Kidney (tissue), 14 donors: ENCODE measurements around the gene DENND6B. TPM values are rescaled to one million over a fixed set of nuclear protein-coding genes. Genes with fewer than 3 reads are reported as not detected.
"Not testable (repeated sequence)": the region's sequence is repeated elsewhere in the genome, so short reads cannot be mapped to it uniquely, and the experiment has no call there.

ENCODE experiments used
- DNase-seq, 5 donors: peaks; one replicate each; pipeline ENCODE4 v3.0.0-alpha.2; 2013 to 2020
- FAIRE-seq: peaks from 2 replicates; lab custom pipeline; 2012; peaks lifted over from hg19 to GRCh38; lab: Jason Lieb, UNC
- H3K27ac ChIP-seq, 2 donors: one replicate each; pipeline ENCODE4 v1.7.0; 2013; ENCODE audit warnings: low read depth in 2 of 2, low read length in 2 of 2, inconsistent platforms in 1 of 2
- H3K27me3 ChIP-seq: one replicate; pipeline ENCODE4 v1.7.1; 2013; ENCODE audit warnings: low read length, inconsistent platforms; ENCODE audit not compliant: control insufficient read depth, insufficient read depth
- H3K36me3 ChIP-seq, 3 donors: one replicate each; pipeline versions ENCODE4 v1.7.0 to v1.7.1; 2013; ENCODE audit warnings: low read length in 3 of 3, control low read depth in 1 of 3, inconsistent platforms in 1 of 3; ENCODE audit not compliant: insufficient read depth in 3 of 3, control insufficient read depth in 2 of 3
- H3K4me1 ChIP-seq, 3 donors: one replicate each; pipeline versions ENCODE4 v1.7.0 to v1.7.1; 2013; ENCODE audit warnings: low read length in 3 of 3, inconsistent platforms in 1 of 3, low read depth in 1 of 3; ENCODE audit not compliant: control insufficient read depth in 2 of 3, insufficient read depth in 2 of 3
- H3K4me3 ChIP-seq, 3 donors: one replicate each; pipeline versions ENCODE4 v1.7.0 to v1.8.1; 2013; ENCODE audit warnings: low read length in 3 of 3, control low read depth in 1 of 3, inconsistent platforms in 1 of 3
- H3K9ac ChIP-seq, 3 donors: one replicate each; pipeline versions ENCODE4 v1.7.0 to v1.7.1; 2013; ENCODE audit warnings: low read length in 3 of 3, control low read depth in 1 of 3, inconsistent platforms in 1 of 3
- H3K9me3 ChIP-seq, 3 donors: one replicate each; pipeline versions ENCODE4 v1.7.0 to v1.7.1; 2013; ENCODE audit warnings: low read length in 3 of 3, control low read depth in 1 of 3, inconsistent platforms in 1 of 3; ENCODE audit not compliant: control insufficient read depth in 2 of 3, insufficient read depth in 1 of 3
- intact Hi-C: fragments of 100-400 bp; cut with DNase I; formaldehyde crosslinking; loops from one replicate; pipeline ENCODE4 v1.11.1; 2022
- polyA plus RNA-seq: library from polyadenylated mRNA; stranded (reverse); fragments of 350-450 nt; fragmentation: Illumina TruSeq; extraction: RNeasy Lipid Tissue Mini Kit (QIAGEN cat#74804); gene quantifications from one replicate; pipeline ENCODE4 v1.2.3, GENCODE V29; 2014; ENCODE audit warnings: low read depth, low replicate concordance; ENCODE audit not compliant: insufficient read depth
- total RNA-seq: library from RNA; stranded (reverse); fragmentation: NEBNext Ultra II Directional; extraction: Animal tissue kit (Norgen Biotek cat#: 25700); gene quantifications from one replicate; pipeline ENCODE4 v1.2.1, GENCODE V29; 2021
- TF ChIP-seq, protein P1 (sequence below): IDR thresholded peaks from 3 replicates; pipeline ENCODE4 v1.5.1; 2012; ENCODE audit warnings: mild to moderate bottlenecking, moderate library complexity, borderline replicate concordance; ENCODE audit not compliant: insufficient read depth; ENCODE audit errors: extremely low read depth
- donor health status: control.
- donor health status: control.
- donor health status: control.
- donor health status: control.
- donor health status: control.
- donor health status: DM: yes; HTN: yes; CAD: no.
- donor health status: Normal renal cell carcinoma (clear cell type).

Gene DENND6B
- total and polyA plus RNA-seq, 2 donors from 2014 or later: 14.5 to 16.7 TPM

DNA sequence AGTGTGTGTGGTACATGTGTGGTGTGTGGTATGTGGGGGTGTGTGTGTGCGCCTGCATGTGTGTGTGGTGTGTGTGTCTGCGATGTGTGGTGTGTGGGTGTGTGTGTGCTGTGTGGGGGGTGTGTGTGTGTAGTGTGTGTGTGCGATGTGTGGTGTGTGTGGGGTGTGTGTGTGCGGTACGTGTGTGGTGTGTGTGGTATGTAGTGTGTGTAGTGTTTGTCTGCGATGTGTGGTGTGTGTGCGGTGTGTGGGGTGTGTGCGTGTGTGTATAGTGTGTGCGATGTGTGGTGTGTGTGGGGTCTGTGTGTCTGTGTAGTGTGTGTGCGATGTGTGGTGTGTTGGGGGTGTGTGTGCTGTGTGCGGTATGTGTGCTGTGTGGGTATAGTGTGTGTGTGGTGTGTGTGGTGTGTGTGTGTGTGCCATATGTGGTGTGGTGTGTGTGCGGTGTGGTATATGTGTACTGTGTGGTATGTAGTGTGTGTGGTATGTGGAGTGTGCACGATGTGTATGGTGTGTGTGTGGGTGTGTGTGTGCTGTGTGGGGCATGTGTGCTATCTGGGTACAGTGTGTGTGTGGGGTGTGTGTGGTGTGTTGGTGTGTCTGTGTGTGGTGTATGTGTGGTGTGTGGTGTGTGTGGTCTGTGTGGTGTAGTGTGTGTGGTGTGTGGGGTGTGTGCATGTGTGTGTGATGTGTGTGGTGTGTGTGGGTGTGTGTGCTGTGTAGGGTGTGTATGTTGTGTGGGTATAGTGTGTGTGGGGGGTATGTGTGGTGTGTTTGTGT, 10.6 kb upstream of the DENND6B start:
- H3K9me3 ChIP-seq: peaks cover 0 to 14% (median 0%) of the 10 kb centered on the region in 3 donors
- no peak overlapping the region for H3K9ac ChIP-seq
- intact Hi-C loops: loop anchor here (5.0 kb wide), 1 partner anchor 75 kb away; the partner anchor contains the start of gene MAPK12
- no peak for DNase-seq
- peak overlapping the region in 1 of 3 donors; percentile 12 for H3K4me3 ChIP-seq
- TF ChIP-seq, protein P1, sequence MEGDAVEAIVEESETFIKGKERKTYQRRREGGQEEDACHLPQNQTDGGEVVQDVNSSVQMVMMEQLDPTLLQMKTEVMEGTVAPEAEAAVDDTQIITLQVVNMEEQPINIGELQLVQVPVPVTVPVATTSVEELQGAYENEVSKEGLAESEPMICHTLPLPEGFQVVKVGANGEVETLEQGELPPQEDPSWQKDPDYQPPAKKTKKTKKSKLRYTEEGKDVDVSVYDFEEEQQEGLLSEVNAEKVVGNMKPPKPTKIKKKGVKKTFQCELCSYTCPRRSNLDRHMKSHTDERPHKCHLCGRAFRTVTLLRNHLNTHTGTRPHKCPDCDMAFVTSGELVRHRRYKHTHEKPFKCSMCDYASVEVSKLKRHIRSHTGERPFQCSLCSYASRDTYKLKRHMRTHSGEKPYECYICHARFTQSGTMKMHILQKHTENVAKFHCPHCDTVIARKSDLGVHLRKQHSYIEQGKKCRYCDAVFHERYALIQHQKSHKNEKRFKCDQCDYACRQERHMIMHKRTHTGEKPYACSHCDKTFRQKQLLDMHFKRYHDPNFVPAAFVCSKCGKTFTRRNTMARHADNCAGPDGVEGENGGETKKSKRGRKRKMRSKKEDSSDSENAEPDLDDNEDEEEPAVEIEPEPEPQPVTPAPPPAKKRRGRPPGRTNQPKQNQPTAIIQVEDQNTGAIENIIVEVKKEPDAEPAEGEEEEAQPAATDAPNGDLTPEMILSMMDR: no peak
- no peaks in the 10 kb centered on the region for H3K27me3 ChIP-seq
- H3K4me1 ChIP-seq: peaks cover 0 to 3% (median 0%) of the 10 kb centered on the region in 3 donors
- FAIRE-seq: no peak
- H3K27ac ChIP-seq: no peak overlapping the region
- peaks cover 0 to 2% (median 0%) of the 10 kb centered on the region in 3 donors for H3K36me3 ChIP-seq

DNA sequence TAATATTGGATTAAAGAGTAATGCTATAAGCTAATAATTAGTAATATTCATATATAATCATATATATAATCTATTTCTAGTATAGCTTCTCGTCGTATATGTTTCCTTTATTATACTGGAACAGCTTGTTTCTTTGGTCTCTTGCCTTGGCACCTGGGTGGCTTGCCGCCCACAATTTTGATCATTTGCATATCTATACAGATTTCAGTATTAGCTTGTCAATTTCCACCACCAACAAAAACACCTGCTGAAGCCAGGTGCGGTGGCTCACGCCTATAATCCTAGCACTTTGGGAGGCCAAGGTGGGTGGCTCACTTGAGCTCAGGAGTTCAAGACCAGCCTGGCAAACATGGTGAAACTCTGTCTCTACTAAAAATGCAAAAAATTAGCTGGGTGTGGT, 7.6 kb upstream of the DENND6B start:
- intact Hi-C loops, H3K9me3 ChIP-seq, H3K27me3 ChIP-seq, H3K4me3 ChIP-seq, H3K9ac ChIP-seq, DNase-seq, FAIRE-seq, H3K36me3 ChIP-seq, H3K27ac ChIP-seq, H3K4me1 ChIP-seq: not testable (repeated sequence)

DNA sequence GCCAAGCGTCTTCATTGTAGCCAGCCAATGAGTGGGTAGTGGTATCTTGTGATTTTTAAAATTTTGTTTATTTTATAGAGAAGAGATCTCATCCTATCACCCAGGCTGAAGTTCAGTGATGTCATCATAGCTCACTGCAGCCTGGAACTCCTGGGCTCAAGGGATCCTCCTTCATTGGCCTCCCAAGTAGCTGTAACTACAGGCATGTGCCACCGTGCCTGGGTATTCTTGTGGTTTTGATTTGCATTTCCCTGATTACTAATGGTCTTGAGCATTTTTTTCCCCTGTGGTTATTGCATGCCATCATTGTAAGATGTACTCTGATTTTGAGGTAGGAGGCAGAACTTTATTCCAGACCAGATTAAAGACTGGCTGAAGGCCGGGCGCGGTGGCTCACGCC, 2.4 kb upstream of the DENND6B start:
- H3K4me3 ChIP-seq: no peak overlapping the region
- H3K27me3 ChIP-seq: no peaks in the 10 kb centered on the region
- no peaks in the 10 kb centered on the region for H3K9me3 ChIP-seq
- H3K4me1 ChIP-seq: peaks cover 0 to 8% (median 7%) of the 10 kb centered on the region in 3 donors
- FAIRE-seq (no peak), DNase-seq (no peak)
- H3K27ac ChIP-seq: no peak overlapping the region
- TF ChIP-seq, protein P1: no peak
- intact Hi-C loops: no loop called here
- H3K9ac ChIP-seq: no peak overlapping the region
- no peaks in the 10 kb centered on the region for H3K36me3 ChIP-seq

DNA sequence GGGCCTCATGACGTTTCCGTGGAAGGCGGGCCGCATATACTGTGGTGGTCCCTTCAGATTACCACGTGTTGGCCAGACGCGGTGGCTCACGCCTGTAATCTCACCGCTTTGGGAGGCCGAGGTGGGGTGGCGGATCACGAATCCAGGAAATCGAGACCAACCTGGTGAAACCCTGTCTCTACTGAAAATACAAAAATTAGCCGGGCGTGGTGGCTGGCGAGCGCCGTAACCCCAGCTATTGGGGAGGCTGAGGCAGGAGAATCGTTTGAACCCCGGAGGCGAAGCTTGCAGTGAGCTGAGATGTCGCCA, 853 bp upstream of the DENND6B start:
- FAIRE-seq (no peak), DNase-seq (no peak)
- Histone ChIP-seq H3K36me3 (no peaks in the 10 kb centered on the region), H3K4me3 (peak overlapping the region; percentile 41 to 75 (median 56)), H3K9me3 (no peaks in the 10 kb centered on the region), H3K27ac (peak overlapping the region; percentile 80 to 88), H3K9ac (peak overlapping the region in 2 of 3 donors; percentile 69 to 91), H3K27me3 (no peaks in the 10 kb centered on the region), H3K4me1 (peaks cover 0 to 8% (median 7%) of the 10 kb centered on the region in 3 donors)
- TF ChIP-seq, protein P1: no peak
- intact Hi-C loops: no loop called here
